ENCODE data around the gene SLC44A1. TPM values are rescaled to one million over a fixed set of nuclear protein-coding genes. Genes with fewer than 3 reads are reported as not detected.

SLC44A1 gene
- polyA plus RNA-seq, 1 of the 3 experiments (the other 2 are of a cell fraction), result 4.5 TPM

DNA sequence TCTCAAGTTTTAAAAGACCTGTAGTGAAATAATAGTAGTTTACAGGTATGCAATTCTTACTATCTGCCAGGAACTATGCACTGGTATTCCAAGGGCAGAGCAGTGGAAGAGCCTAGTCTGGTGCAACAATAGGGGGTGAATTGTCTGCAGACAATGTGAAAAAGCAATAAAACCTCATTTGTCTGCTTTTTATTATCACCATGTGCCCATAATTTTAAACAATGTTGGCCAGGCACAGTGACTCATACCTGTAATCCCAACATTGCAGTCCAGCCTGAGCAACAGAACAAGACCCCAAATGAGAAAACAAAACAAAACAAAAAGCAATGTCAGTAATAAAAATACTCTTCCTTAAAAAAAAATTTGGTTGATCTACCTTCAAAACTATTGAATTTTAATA, 12.2 kb upstream of the SLC44A1 start:
- H3K4me2 ChIP-seq, result no peak overlapping the region
- no peaks in the 10 kb centered on the region for H3K36me3 ChIP-seq (replicated peaks in 1 of 2; ENCODE audit: control insufficient read depth in 1 of 2, insufficient read depth in 2 of 2, low read length in 1 of 2)
- H3K9me3 ChIP-seq, result no peaks in the 10 kb centered on the region
- peaks cover 0 to 7% of the 10 kb centered on the region in 2 experiments; a peak in 2 of 4 replicates for H3K4me1 ChIP-seq (ENCODE audit: control insufficient read depth in 1 of 2, insufficient read depth in 2 of 2, low read depth in 1 of 2, low read length in 1 of 2)
- TF ChIP-seq, protein P1, sequence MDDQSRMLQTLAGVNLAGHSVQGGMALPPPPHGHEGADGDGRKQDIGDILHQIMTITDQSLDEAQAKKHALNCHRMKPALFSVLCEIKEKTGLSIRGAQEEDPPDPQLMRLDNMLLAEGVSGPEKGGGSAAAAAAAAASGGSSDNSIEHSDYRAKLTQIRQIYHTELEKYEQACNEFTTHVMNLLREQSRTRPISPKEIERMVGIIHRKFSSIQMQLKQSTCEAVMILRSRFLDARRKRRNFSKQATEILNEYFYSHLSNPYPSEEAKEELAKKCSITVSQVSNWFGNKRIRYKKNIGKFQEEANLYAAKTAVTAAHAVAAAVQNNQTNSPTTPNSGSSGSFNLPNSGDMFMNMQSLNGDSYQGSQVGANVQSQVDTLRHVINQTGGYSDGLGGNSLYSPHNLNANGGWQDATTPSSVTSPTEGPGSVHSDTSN (IDR thresholded peaks at IDR 0.05), result no peak
- peak; percentile 23; the same call in 1 of the 2 replicates for TF ChIP-seq FOSL2 (IDR thresholded peaks at IDR 0.05; ENCODE audit: borderline replicate concordance, low read depth)
- no peak for TF ChIP-seq GABPA (IDR thresholded peaks at IDR 0.05; ENCODE audit: low read depth)
- peak; percentile 58 for TF ChIP-seq TCF12 (IDR thresholded peaks at IDR 0.05)
- no peaks in the 10 kb centered on the region for H3K79me2 ChIP-seq (ENCODE audit: insufficient read depth)
- H3K4me3 ChIP-seq (ENCODE audit: low read depth in 2 of 2, low read length in 1 of 2), result no peak overlapping the region
- ChIA-PET POLR2A (no interaction called here), CTCF (no interaction called here)
- no peaks in the 10 kb centered on the region for H3K27me3 ChIP-seq (ENCODE audit: insufficient read depth)
- no peak overlapping the region for H2AFZ ChIP-seq (ENCODE audit: low read depth)
- DNase-seq, result no peak
- H3F3A ChIP-seq (replicated peaks; ENCODE audit: insufficient read depth), result no peaks in the 10 kb centered on the region
- H3K9me2 ChIP-seq, result no peaks in the 10 kb centered on the region
- no peaks in the 10 kb centered on the region for H4K20me1 ChIP-seq (ENCODE audit: insufficient read depth)
- H3K27ac ChIP-seq (ENCODE audit: low read depth in 2 of 2, low read length in 1 of 2), result no peak overlapping the region
- H3K9ac ChIP-seq, result no peak overlapping the region

GRCh38 chr9:105233873-105234272, 10.6 kb upstream of the SLC44A1 start:
- Histone ChIP-seq H4K20me1 (ENCODE audit: insufficient read depth) (no peaks in the 10 kb centered on the region), H3F3A (replicated peaks; ENCODE audit: insufficient read depth) (no peaks in the 10 kb centered on the region), H3K27ac (ENCODE audit: low read depth in 2 of 2, low read length in 1 of 2) (peak overlapping the region in 1 of 2 experiments; percentile 23; a peak in 1 of 4 replicates), H3K9ac (no peak overlapping the region), H3K4me2 (no peak overlapping the region), H3K4me1 (ENCODE audit: control insufficient read depth in 1 of 2, insufficient read depth in 2 of 2, low read depth in 1 of 2, low read length in 1 of 2) (peaks cover 0 to 7% of the 10 kb centered on the region in 2 experiments; a peak in 2 of 4 replicates), H3K9me3 (no peaks in the 10 kb centered on the region), H2AFZ (ENCODE audit: low read depth) (no peak overlapping the region), H3K4me3 (ENCODE audit: low read depth in 2 of 2, low read length in 1 of 2) (no peak overlapping the region), H3K27me3 (ENCODE audit: insufficient read depth) (no peaks in the 10 kb centered on the region), H3K9me2 (no peaks in the 10 kb centered on the region), H3K36me3 (replicated peaks in 1 of 2; ENCODE audit: control insufficient read depth in 1 of 2, insufficient read depth in 2 of 2, low read length in 1 of 2) (no peaks in the 10 kb centered on the region), H3K79me2 (ENCODE audit: insufficient read depth) (no peaks in the 10 kb centered on the region)
- ChIA-PET CTCF (interaction anchor here (1.2 kb wide), 1 partner anchor 23 kb away, joined by 3 read pairs; no protein-coding TSS in a partner anchor), POLR2A (no interaction called here)
- no peak for DNase-seq
- TF ChIP-seq IRF3 (IDR thresholded peaks at IDR 0.05; ENCODE audit: low read depth, low read length) (no peak), MEF2A (IDR thresholded peaks at IDR 0.05; ENCODE audit: borderline replicate concordance, low read depth) (no peak), EP300 (IDR thresholded peaks at IDR 0.05; ENCODE audit: borderline replicate concordance in 1 of 2, low read depth in 1 of 2, low read length in 1 of 2) (peak in 1 of 2 experiments; percentile 22; a peak in 1 of 4 replicates), NFIC (IDR thresholded peaks at IDR 0.05; ENCODE audit: borderline replicate concordance) (peak; percentile 18; the same call in 1 of the 2 replicates), FOSL2 (IDR thresholded peaks at IDR 0.05; ENCODE audit: borderline replicate concordance, low read depth) (no peak)
- TF ChIP-seq, protein P1 (IDR thresholded peaks at IDR 0.05), result 0 out of 2 replicates have a peak, but pooled peaks have one; percentile 7
